GM04503 (cell line): Measurements from ENCODE around the gene NUDT4.

ENCODE experiments used
- DNase-seq: peaks from one replicate; pipeline ENCODE4 v3.0.0-alpha.2; 2012; ENCODE audit warnings: low read depth

NUDT4 gene

GRCh38 chr12:93377252-93378195 is at the start of gene NUDT4:
Gene NUDT4, plus strand, starts transcription at chr12:93377925. Its CDS starts 398 bp downstream, at chr12:93378323.
- no peak for DNase-seq

DNA sequence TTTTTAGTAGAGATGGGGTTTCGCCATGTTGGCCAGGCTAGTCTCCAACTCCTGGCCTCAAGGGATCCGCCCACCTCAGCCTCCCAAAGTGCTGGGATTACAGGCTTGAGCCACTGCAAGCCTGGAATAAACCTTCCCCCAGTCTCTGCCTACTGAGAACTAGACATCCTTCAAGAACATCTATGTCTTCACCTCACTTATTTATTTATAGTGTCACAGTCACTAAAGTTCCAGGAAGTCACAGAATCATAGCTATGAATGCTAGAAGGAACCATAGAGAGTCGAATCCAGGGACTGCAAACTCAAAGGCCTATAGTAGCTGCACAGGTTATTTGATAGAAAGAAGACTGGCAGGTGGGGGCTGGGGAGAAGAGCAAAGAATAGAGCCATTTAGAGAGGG is 44.7 kb upstream of the NUDT4 start:
- DNase-seq = no peak

DNA sequence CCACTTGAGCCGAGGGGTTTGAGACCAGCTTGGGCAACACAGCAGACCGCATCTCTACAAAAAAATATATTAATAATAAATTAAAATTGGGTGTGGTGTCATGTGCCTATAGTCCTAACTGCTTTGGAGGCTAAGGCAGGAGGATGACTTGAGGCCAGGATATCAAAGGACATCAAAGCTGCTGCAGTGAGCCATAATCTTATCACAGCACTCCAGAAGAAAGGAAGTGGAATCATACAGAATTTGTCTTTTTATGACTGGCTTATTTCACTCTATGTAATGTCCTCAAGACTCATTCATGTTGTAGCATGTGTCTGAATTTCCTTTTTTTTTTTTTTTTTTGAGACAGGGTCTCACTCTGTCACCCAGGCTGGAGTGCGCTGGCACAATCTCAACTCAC is 43.9 kb upstream of the NUDT4 start:
- DNase-seq = no peak

DNA sequence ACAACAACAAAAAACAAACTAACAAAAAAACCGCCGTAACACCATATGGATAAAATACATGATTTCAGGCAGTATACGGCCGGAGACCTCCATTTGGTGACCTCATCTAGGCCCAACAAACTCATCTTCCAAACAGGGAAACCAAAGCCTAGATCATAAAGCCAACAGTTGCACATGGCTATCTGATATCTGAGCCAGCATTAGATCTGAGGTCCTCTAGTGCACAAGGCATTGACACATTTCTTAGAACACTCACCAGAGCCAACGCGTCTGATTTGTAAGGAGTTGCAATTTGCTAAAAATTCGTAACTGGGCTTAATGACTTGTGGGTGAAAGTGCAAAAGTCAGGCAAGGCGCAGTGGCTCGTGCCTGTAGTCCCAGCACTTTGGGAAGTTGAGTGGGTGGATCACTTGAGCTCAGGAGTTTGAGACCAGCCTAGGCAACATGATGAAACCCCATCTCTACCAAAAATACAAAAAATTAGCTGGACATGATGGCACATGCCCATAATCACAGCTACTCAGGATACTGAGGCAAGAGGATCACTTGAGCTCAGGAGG is 42.0 kb upstream of the NUDT4 start:
- DNase-seq = no peak

- no peak for DNase-seq
Measured at GRCh38 chr12:93336291-93336741, 41.4 kb upstream of the NUDT4 start.

GRCh38 chr12:93338598-93338997 is 39.1 kb upstream of the NUDT4 start:
- DNase-seq = no peak

DNA sequence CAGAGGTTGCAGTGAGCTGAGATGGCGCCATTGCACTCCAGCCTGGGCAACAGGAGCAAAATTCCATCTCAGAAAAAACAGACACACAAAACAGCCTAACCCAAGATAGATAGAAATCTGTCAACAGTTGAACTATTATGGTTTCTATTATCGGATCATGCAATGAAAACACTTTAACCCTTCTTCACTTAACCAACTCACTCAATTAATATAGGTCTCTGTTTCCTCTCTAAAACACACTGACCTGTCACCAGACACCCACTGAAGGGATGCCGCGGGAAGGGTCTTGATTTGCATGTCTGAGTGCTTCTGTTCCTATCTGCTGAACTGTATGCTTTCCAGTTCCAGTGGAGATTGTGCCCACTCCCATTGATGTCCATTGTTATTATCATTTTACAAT is 38.0 kb upstream of the NUDT4 start:
- DNase-seq = no peak

- no peak for DNase-seq
Measured at GRCh38 chr12:93341409-93342049, 36.2 kb upstream of the NUDT4 start.

- DNase-seq = no peak
Measured at GRCh38 chr12:93347054-93347785, 30.5 kb upstream of the NUDT4 start.

- DNase-seq = no peak
Measured at GRCh38 chr12:93348575-93349435, 28.9 kb upstream of the NUDT4 start.

DNA sequence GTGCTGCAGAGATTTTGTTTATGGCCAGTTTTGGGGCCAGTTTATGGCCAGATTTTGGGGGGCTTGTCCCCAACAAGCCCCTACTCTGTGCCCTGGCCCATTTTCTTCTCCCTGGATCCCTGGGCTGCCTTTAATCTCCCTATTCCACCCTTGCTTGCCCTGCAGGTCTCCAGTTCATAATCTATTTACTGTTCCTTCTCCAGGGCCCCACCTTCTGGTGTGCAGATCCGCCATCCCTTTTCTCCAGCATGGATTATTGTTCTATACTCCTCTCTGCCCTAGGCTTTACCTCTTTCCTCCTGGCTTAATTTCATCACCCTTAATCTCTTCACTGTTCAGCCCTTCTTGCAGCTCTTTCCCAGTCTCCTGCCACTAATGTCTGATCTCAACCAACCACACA is 26.0 kb upstream of the NUDT4 start:
- DNase-seq = no peak

GRCh38 chr12:93352321-93352720 is 25.4 kb upstream of the NUDT4 start:
- DNase-seq = no peak

- DNase-seq = no peak
Measured at GRCh38 chr12:93356214-93356613, 21.5 kb upstream of the NUDT4 start.

GRCh38 chr12:93358058-93358457 is 19.7 kb upstream of the NUDT4 start:
- no peak for DNase-seq

GRCh38 chr12:93358821-93359220 is 18.9 kb upstream of the NUDT4 start:
- DNase-seq = no peak

DNA sequence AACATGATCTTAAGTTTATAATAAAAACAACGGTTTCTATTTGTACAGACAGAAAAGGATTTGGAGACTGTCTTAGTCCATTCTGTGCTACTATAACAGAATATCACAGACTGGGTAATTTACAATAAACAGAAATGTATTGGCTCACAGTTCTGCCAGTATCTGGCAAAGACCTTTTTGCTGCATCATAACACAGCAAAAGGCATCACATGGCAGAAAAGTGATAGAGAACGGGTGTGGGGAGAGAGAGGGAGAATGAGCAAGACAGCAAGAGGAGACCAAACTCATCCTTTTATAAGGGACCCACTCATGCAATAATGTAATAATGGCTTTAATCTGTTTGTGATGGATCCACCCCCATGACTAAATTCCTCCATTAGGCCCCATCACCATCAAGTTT is 17.0 kb upstream of the NUDT4 start:
- DNase-seq = no peak

DNA sequence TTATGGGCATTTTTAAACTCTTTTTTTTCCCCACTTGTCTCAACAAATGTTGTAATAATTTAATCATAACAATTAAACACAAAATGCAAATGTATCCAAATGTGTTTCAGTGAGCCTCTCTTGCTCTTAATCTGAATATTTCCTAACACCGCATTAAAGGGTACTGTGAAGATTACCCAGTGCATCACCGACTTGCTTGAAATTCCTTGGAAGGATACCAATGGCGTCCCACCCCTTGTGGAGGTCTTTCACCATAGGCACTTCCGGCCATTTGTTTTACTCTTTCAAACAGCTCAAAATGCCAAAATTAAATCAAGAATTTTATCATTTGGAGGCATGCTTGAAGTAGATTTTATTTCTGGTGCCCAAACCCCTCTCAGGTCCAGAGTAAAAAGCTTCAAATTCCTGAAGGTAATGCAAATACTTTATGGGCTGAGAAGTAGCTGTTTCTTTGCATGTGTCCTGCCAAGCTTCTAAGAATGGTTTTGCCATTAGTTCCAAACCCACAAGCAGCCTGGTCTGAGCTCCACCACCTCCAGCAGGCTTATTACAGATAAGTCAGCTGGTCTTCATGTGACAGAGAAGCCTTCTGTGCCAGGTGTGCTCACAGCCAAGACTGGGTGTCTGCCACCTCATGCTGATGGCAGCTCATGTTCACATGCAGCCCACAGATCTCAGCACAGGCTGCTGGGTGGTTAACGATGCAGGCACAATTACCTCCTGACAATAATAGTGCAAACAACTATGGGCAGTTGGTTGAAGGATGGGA is 16.4 kb upstream of the NUDT4 start:
- no peak for DNase-seq

DNA sequence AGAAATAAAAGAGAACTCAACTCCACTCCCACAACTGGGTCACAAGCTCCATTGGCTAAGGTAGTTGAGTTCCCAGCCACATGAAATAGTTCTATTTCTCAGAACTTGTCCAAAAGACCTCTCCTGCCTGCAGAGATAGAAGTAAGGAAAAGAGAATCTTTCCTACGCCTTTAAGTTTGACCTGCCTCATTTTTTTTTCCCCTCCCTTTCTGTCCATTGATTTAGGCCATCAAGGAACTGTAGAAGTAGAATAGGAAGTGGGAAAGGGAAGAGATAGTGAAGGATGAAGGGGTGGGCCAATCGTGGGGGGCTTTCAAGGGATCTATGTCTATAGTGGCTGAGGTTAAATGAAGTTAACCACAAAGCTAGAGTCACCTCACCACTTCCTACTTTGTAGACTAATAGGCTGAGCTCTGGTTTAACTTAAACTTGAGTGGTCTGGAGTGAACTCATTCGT is 13.9 kb upstream of the NUDT4 start:
- DNase-seq = no peak

GRCh38 chr12:93365616-93366405 is 11.9 kb upstream of the NUDT4 start:
- no peak for DNase-seq

DNA sequence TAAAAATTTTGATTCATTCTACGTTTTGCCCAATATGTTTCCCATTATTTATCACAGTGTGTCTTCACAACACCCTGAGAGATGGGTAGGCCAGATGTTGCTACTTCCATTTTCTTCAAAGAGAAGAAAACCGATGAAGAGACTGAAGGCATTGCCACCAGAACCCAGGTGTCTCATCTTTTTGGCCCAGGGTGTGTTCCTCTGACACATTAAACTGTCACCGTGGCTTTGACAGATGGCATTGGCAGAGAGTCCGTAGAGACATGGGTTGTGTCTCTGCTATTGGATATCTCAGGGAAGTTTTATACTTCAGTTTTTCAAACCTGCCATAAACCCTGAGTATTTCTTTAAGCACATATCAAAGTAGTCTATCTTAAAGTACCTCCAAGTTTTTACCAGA is 11.3 kb upstream of the NUDT4 start:
- no peak for DNase-seq
